Esophagus squamous epithelium (tissue), 5 donors: ENCODE results near the gene SMURF2. TPM values are rescaled to one million over a fixed set of nuclear protein-coding genes. Genes with fewer than 3 reads are reported as not detected.

Experiments
- DNase-seq: peaks from one replicate; lab custom pipeline; 2025; lab: John Stamatoyannopoulos, UW
- H3K27ac ChIP-seq, 4 donors: fragments of 200-600 bp; sonication (generic); one replicate each; pipeline ENCODE4 v1.5.1; 2016 to 2019; ENCODE audit warnings: mild to moderate bottlenecking in 1 of 4
- H3K27me3 ChIP-seq, 4 donors: fragments of 200-600 bp; sonication (generic); 1 replicate in 3 of 4; 2 replicates in 1 of 4; pipeline versions ENCODE4 v1.5.1 to v1.6.0; 2017 to 2021; ENCODE audit warnings: antibody characterized with exemption in 1 of 4
- H3K36me3 ChIP-seq, 3 donors: fragments of 200-600 bp; sonication (generic); one replicate each; pipeline ENCODE4 v1.5.1; 2016 to 2019
- H3K4me1 ChIP-seq, 3 donors: fragments of 200-600 bp; sonication (generic); one replicate each; pipeline ENCODE4 v1.5.1; 2017 to 2019
- H3K4me3 ChIP-seq, 4 donors: fragments of 200-600 bp; sonication (generic); 1 replicate in 3 of 4; 2 replicates in 1 of 4; pipeline ENCODE4 v1.5.1; 2016 to 2019; ENCODE audit warnings: mild to moderate bottlenecking in 2 of 4, moderate library complexity in 1 of 4
- H3K9me3 ChIP-seq, 3 donors: fragments of 200-600 bp; sonication (generic); one replicate each; pipeline ENCODE4 v1.5.1; 2016 to 2019
- CTCF ChIP-seq, 6 experiments: fragments of 450-650 bp in 4 of 6; fragments of 200-600 bp in 2 of 6; sonication (generic) in 2 of 6; IDR thresholded peaks; one replicate each; pipeline ENCODE4 v1.5.1; 2016 to 2019; ENCODE audit warnings: antibody characterized with exemption in 6 of 6, mild to moderate bottlenecking in 4 of 6, moderate library complexity in 4 of 6
- POLR2A ChIP-seq, 4 donors: fragments of 450-650 bp; IDR thresholded peaks; one replicate each; pipeline ENCODE4 v1.6.1; 2017; ENCODE audit warnings: antibody characterized with exemption in 4 of 4, mild to moderate bottlenecking in 4 of 4, moderate library complexity in 3 of 4
- WGBS, 2 donors: methylation state at CpG; one replicate each; pipeline ENCODE4 v1.1.5; 2018; 5-methylcytosine and 5-hydroxymethylcytosine counted together
- intact Hi-C: fragments of 100-400 bp; cut with DNase I; formaldehyde crosslinking; loops from one replicate; pipeline ENCODE4 v1.15.0; 2022
- total RNA-seq, 4 donors: library from RNA; depleted of rRNA; stranded (reverse); fragments of >200 nt; gene quantifications; one replicate each; pipeline ENCODE4 v1.1.0, GENCODE V29; 2016
- donor health status: DM: yes; HTN: yes; CAD: no.

The SMURF2 gene
- 10 to 100 TPM in 2 of 4 donors, 1 to 10 TPM in 2; 7.0 to 22.7 (median 13.0) TPM for total RNA-seq

DNA sequence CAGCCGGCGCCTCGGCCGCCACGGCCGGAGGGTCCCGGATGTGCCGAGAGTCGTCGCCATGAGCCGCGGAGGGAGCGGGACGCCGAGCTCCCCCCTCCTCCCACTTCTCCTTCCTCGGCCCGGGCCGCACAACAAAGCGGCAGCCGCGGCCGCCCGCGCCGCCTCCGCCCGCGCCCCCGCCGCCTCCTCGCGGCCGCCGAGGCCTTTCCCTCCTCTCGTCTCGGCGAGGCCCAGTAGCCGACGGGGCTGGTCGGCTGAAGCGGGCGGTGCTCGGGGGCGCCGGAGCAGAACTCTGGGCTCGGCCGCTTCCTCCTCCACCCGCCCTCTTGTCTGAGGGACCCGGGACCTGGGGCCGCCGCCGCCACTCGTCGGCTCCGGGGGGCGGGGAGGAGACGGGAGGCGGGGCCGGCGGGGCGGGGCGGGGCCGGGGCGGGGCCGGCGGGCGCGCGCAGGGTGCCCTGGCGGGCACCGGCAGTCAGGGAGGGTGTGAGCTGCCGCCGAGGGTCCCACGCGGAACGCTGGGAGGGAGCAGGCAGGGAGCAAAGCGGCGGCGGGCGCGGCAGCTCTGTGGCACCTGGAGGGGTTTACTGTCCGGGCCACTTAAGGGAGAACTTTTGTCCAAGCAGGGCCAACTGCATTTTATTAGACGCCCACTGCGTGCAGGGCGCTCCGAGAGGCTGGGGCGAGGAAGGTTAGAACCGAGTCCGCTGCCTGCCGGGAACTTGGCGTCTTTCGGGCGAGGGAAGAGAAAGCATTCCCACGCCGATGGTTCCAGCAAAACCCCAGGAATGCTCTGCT, at the start of gene SMURF2:
TSS of gene SMURF2 (minus strand) at position 332 of the 798 bp plus-strand sequence. CDS start 427 bp downstream, outside the sequence.
- H3K9me3 ChIP-seq: no peaks in the 10 kb centered on the region
- peak within 1 kb of the TSS; percentile 73 to 97 (median 86) for H3K4me3 ChIP-seq
- peaks cover 8 to 57% (median 15%) of the 10 kb centered on the region in 3 donors for H3K4me1 ChIP-seq
- peak within 1 kb of the TSS; percentile 87 to 98 (median 95) for H3K27ac ChIP-seq
- intact Hi-C loops: no loop called here
- peak; percentile 30 for DNase-seq
- no peaks in the 10 kb centered on the region for H3K27me3 ChIP-seq
- WGBS, 2 donors: 0 to 3% methylated on average over 3 to 17 of the region's 95 CpGs
- H3K36me3 ChIP-seq: no peaks in the 10 kb centered on the region
- TF ChIP-seq POLR2A (IDR thresholded peaks at IDR 0.05): peak in 3 of 4 donors; percentile 77 to 95 (median 94)
- TF ChIP-seq CTCF (IDR thresholded peaks at IDR 0.05): peak in 2 of 6 experiments; percentile 15 to 18

DNA sequence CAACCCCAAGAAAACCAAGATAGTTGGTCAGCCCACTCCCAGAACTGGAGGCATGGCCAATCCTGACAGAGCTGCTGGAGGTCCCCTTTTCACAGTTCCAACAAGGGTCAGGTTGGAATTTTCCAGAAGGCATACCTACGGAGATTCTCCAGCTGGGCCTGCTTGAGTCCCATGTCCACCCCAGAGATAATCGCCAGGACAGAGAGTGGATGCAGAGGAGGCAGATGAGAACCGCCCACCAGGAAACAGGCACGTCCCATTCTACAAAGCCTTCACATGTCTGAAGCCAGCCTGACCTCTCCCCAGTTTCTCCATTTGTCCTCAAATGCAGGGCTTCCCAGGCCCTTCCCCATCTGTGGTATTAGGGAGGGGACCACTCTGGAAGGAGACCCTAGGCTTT, 47.4 kb upstream of the SMURF2 start:
- Histone ChIP-seq H3K36me3 (no peaks in the 10 kb centered on the region), H3K9me3 (no peaks in the 10 kb centered on the region), H3K27ac (peak overlapping the region in 2 of 4 donors; percentile 61 to 64), H3K27me3 (peaks cover 0 to 2% (median 0%) of the 10 kb centered on the region in 4 donors), H3K4me3 (no peak overlapping the region), H3K4me1 (peaks cover 14 to 48% (median 17%) of the 10 kb centered on the region in 3 donors)
- no peak for TF ChIP-seq CTCF (IDR thresholded peaks at IDR 0.05)
- no peak for TF ChIP-seq POLR2A (IDR thresholded peaks at IDR 0.05)
- intact Hi-C loops: no loop called here
- 63% methylated on average over 4 of the region's 4 CpGs; no CpG with 5 or more reads in 1 of the 2 donors for WGBS, 2 donors
- DNase-seq: no peak

DNA sequence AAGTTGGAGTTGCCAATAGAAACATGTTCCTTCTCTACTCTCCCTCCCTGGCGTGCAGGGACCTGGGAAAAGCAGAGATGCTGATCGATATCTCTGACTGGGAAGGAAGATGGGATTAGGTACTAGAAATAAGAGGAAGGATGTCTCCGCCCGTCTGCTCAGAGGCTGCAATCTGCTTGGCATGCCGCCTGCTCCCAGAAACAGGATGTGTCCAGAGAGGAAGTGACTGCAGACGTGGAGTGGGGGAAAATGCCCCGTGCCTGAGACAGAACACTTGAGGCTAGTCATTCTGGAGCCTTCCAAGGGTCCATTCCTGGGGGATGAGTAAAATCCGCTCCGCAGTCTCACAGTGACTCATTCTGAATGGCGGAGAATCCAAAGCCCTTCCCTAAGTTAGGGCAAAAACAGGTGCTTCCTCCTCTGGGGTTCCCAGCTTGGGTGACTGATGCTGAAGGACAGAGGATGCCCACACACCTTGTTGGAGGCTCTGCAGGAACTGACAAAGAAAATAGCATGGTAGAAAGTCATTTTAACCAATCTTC, 45.0 kb upstream of the SMURF2 start:
- DNase-seq: peak; percentile 14
- H3K4me3 ChIP-seq: no peak overlapping the region
- 12 to 18% methylated on average over 10 of the region's 10 CpGs for WGBS, 2 donors
- H3K36me3 ChIP-seq: no peaks in the 10 kb centered on the region
- H3K27me3 ChIP-seq: peaks cover 0 to 19% (median 0%) of the 10 kb centered on the region in 4 donors
- intact Hi-C loops: no loop called here
- no peak for TF ChIP-seq POLR2A (IDR thresholded peaks at IDR 0.05)
- no peak for TF ChIP-seq CTCF (IDR thresholded peaks at IDR 0.05)
- no peaks in the 10 kb centered on the region for H3K9me3 ChIP-seq
- H3K27ac ChIP-seq: peak overlapping the region in 3 of 4 donors; percentile 40 to 64 (median 47)
- peaks cover 14 to 36% (median 17%) of the 10 kb centered on the region in 3 donors for H3K4me1 ChIP-seq

GRCh38 chr17:64706224-64707049, 44.3 kb upstream of the SMURF2 start:
- WGBS, 2 donors: 24 to 50% methylated on average over 8 of the region's 8 CpGs
- intact Hi-C loops: no loop called here
- Histone ChIP-seq H3K27me3 (peaks cover 0 to 26% (median 0%) of the 10 kb centered on the region in 4 donors), H3K27ac (peak overlapping the region in 3 of 4 donors; percentile 40 to 64 (median 47)), H3K36me3 (no peaks in the 10 kb centered on the region), H3K9me3 (no peaks in the 10 kb centered on the region), H3K4me3 (no peak overlapping the region), H3K4me1 (peaks cover 14 to 36% (median 17%) of the 10 kb centered on the region in 3 donors)
- TF ChIP-seq CTCF (IDR thresholded peaks at IDR 0.05) (no peak), POLR2A (IDR thresholded peaks at IDR 0.05) (no peak)
- no peak for DNase-seq
